GM12874 (cell line): ENCODE measurements around the gene PRKG1.

ENCODE experiments used
- CTCF ChIP-seq: IDR thresholded peaks from 2 replicates; pipeline ENCODE4 v1.5.1; 2011; ENCODE audit warnings: low read depth, mild to moderate bottlenecking, control low read depth, low read length, moderate library complexity; ENCODE audit not compliant: insufficient read depth

Gene PRKG1

GRCh38 chr10:51663086-51663485 lies 588.8 kb downstream of the PRKG1 start:
- no peak for TF ChIP-seq CTCF

GRCh38 chr10:51666456-51666855 lies 592.2 kb downstream of the PRKG1 start:
- no peak for TF ChIP-seq CTCF

- TF ChIP-seq CTCF = no peak
These were observed 593.5 kb downstream of the PRKG1 start for GRCh38 chr10:51667678-51668335.

- no peak for TF ChIP-seq CTCF
These were observed 594.0 kb downstream of the PRKG1 start for GRCh38 chr10:51668336-51668689.

GRCh38 chr10:51669041-51669440 lies 594.8 kb downstream of the PRKG1 start:
- TF ChIP-seq CTCF = no peak

GRCh38 chr10:51672039-51672535 lies 597.8 kb downstream of the PRKG1 start:
- TF ChIP-seq CTCF = no peak

GRCh38 chr10:51675088-51675487 lies 600.8 kb downstream of the PRKG1 start:
- TF ChIP-seq CTCF = no peak
